Astrocyte (in vitro differentiated cells and primary cell): ENCODE results near the gene MIDN.

Experiments
- CTCF ChIP-seq: IDR thresholded peaks from 2 replicates; pipeline ENCODE4 v1.5.1; 2011; ENCODE audit warnings: low read depth, mild to moderate bottlenecking, inconsistent platforms, low read length, moderate library complexity; ENCODE audit not compliant: insufficient read depth
- EZH2 ChIP-seq: IDR thresholded peaks from 2 replicates; pipeline ENCODE4 v1.6.1; 2012; ENCODE audit warnings: mild to moderate bottlenecking, low read length, inconsistent platforms; ENCODE audit not compliant: insufficient read depth

- TF ChIP-seq EZH2 (peak; percentile 96), CTCF (no peak)
These were observed 36.8 kb downstream of the MIDN start for GRCh38 chr19:1284979-1285736.
